Ishikawa (cell line): Measurements from ENCODE around the gene CSPG5.

Experiments
- CEBPB ChIP-seq: IDR thresholded peaks from 2 replicates; pipeline ENCODE4 v1.6.1; 2012
- EGR1 ChIP-seq: IDR thresholded peaks from 2 replicates; pipeline ENCODE4 v1.6.1; 2012
- EP300 ChIP-seq: IDR thresholded peaks from 2 replicates; pipeline ENCODE4 v1.6.1; 2012; ENCODE audit warnings: borderline replicate concordance
- FOXM1 ChIP-seq: IDR thresholded peaks from 2 replicates; pipeline ENCODE4 v1.6.1; 2012; ENCODE audit warnings: low read depth, borderline replicate concordance
- RAD21 ChIP-seq: IDR thresholded peaks from 2 replicates; pipeline ENCODE4 v1.6.1; 2012; ENCODE audit warnings: low read depth
- TEAD4 ChIP-seq: IDR thresholded peaks from 2 replicates; pipeline ENCODE4 v1.6.1; 2012
- TF ChIP-seq, protein P1 (sequence below): IDR thresholded peaks from 2 replicates; pipeline ENCODE4 v1.6.1; 2012; ENCODE audit warnings: low read depth, mild to moderate bottlenecking
- TF ChIP-seq, protein P2 (sequence below): IDR thresholded peaks from 2 replicates; pipeline ENCODE4 v1.6.1; 2012

DNA sequence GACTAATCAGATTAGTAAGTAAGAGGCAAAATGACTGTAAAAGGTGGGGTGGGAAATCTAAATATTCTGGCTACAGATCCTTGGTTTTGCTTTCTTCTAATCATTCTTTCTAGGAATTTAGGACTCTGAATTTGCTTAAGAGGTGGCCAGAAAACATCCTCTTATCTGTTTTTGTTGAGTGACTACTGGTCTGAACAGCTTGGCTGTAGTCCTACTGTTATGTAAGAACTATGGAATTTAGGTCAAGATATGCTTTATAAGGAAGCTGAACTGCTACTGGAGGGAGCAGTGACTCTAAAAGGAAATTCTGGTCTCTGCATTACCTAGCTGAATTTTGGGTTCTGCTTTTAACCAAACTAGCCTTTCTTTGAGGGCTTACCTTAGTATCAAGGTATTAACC is 33.5 kb upstream of the CSPG5 start:
- TF ChIP-seq CEBPB (no peak), EGR1 (no peak), FOXM1 (no peak), RAD21 (no peak), EP300 (peak; percentile 12; the same call in 1 of the 2 replicates), TEAD4 (peak; percentile 40; the same call in 1 of the 2 replicates)
- TF ChIP-seq, protein P1, sequence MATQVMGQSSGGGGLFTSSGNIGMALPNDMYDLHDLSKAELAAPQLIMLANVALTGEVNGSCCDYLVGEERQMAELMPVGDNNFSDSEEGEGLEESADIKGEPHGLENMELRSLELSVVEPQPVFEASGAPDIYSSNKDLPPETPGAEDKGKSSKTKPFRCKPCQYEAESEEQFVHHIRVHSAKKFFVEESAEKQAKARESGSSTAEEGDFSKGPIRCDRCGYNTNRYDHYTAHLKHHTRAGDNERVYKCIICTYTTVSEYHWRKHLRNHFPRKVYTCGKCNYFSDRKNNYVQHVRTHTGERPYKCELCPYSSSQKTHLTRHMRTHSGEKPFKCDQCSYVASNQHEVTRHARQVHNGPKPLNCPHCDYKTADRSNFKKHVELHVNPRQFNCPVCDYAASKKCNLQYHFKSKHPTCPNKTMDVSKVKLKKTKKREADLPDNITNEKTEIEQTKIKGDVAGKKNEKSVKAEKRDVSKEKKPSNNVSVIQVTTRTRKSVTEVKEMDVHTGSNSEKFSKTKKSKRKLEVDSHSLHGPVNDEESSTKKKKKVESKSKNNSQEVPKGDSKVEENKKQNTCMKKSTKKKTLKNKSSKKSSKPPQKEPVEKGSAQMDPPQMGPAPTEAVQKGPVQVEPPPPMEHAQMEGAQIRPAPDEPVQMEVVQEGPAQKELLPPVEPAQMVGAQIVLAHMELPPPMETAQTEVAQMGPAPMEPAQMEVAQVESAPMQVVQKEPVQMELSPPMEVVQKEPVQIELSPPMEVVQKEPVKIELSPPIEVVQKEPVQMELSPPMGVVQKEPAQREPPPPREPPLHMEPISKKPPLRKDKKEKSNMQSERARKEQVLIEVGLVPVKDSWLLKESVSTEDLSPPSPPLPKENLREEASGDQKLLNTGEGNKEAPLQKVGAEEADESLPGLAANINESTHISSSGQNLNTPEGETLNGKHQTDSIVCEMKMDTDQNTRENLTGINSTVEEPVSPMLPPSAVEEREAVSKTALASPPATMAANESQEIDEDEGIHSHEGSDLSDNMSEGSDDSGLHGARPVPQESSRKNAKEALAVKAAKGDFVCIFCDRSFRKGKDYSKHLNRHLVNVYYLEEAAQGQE = no peak
- TF ChIP-seq, protein P2, sequence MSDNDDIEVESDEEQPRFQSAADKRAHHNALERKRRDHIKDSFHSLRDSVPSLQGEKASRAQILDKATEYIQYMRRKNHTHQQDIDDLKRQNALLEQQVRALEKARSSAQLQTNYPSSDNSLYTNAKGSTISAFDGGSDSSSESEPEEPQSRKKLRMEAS = no peak
